ENCODE data around the gene KCNQ1.

KCNQ1 gene

DNA sequence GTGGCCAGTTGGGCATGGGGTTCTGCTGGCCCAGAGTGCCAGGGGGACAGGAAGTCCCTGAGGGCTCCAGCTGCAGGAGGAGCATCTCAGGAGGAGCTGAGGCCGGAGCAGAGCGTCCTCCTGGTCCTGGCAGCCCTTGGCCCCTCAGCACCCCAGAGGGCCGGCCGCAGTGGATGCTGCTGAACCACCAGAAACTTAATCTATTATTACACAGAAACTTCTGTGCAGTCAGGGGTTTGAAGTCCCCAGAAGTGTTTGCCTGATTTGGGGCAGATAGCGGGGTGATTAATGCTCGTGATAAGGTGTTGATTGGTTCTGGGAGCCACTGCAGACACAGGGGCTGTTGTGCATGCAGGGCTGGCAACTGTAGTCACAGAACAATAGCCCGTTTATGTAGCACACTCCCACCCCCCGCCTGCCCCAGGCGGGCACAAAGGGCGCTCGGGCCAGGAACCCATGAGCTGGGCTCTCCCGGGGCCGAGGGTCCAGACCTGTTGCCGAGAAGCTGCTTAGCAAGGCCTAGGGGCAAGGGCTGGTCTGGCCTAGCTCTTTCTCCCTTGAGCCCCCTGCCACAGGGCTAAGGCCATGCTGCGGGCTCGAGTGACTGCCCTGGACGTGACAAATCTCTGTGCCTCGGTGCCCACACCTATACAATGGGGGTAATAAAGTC, 284.0 kb downstream of the KCNQ1 start:
- DNase-seq: no peak

DNA sequence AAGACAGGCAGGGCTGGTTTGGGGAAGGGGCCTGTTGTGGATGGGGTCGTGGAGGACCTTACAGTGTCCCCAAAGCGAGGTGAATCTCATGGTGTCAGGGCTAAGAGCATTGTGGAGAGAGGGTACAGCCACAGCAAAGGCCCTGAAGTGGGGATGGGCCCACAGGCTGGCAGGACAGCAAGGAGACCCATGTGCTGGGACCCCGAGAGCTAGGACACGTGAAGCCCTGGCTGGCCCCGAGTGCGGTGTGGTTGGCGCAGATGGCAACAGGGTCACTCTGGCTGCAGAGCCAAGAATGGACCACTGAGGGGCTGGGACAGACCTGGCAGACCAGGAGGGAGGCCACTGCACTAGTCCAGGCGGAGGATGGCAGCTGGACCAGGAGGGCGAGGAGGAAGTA, 285.0 kb downstream of the KCNQ1 start:
- DNase-seq: no peak

DNA sequence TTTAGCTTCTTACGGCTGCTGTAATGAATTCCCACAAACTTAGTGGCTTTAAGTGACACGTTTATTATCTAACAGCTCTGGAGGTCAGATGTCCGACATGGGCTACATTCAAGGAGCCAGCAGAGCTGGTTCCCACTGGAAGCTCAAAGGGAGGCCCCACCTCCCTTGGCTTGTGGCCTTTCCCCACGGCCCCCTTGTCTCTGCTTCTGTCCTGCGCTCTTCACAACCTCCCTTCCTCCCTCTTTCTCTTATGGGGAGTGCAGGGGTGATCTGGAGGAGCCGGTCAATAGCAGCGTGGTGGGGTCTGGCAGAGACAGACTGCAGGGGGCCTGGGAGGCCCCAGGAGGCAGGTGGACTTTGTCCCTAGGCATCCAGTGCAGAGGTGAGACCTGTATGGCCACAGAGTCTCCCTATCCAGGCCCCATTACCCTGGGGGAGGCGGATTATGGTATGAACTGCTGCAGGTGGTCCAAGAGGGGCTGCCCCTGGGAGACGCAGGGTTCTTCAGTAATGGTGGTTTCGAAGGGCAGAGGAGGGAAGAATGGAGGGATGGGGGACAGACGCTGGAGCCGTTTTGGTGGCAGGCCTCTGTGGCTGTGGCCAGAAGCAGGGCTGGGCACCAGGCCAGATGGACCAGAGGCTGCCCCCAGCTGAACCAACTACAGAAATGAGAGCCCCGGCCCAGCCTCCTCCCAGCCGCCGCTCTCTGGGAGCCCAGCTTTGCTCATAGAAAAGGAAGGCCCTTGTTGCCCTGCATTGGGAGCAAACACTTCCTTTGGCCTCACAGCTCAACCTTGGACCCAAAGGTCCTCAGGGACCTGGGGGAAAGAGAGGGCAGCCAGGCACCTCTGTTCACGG, 285.7 kb downstream of the KCNQ1 start:
- no peak for DNase-seq

DNA sequence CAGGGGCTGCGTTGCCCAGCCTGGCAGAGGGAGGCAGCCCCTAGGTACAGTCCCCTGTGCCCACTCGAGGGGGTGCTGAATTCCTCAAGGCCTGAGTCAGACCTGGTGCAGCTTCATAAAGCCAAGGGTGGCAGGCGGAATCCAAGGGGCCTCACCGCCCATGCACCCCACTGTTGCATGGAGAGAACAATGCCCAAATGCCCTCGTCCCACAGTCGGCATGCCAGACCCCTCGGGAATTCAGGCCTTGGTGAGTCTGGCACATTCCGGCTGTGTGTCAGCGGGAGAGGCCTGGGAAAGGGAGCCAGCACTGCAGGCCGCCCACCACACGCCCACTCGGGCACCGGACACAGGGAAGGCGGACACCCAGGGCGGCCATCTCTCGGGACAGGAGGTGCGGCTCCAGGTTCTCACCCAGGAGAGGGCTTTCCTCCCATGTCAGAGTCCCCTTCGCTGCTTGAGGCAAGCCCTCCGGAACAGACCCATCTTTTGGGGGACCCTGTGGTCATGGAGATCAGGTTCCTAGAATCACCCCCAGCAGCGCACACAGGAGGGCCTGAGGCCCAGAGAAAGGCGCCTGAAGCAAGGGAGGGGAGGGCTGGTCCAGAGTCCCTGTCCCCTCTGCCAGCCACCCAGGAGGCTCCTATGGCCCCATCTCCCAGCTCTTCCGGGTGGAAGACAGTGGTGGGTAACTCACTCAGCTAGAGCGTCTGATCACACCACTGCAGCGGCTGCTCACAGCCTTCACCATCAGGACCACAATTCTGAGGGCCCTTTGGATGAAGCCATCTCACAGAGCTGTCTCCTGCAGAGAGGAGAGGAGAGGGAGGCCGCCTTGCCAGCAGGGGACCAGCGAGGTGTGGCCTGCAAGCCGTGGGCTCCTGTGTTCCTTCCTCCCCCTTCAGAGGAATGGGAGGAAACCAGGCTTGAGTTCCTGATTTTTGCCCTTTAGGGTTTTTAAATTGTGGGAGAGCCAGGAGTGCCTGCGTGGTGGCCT, 286.6 kb downstream of the KCNQ1 start:
- no peak for DNase-seq

DNA sequence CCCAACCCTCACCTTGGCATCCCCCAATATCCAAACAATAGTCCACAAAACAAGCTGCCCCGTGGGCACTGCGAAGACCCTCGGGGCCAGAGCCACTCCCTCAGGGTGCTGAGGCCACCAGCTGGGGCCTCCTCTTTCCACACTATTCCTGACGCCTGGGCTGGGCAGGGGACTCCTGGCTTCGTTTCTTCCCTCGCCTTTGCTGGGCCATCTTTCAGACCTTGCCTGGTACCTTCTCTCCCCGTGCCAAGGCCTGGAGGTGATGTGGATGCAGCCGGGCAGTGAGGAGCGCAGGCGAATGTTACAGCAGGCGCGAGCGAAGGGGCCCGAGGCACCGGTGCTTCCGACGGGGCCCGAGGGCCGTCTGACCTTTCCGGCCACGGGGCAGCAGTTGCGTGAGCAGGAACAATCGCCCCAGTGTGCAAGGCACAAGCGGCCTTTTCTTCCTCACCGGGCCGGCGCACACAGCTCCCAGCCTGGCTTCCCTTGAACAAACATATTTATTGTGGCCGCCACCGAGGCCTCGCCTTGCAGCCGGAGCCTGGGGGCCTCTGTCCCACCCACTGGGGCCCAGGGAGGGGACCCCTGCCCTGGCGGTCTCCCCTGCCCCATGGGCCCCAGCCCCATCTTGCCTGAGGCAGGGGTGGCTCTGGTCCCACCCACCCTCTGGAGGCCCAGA, 287.6 kb downstream of the KCNQ1 start:
- DNase-seq: no peak

DNA sequence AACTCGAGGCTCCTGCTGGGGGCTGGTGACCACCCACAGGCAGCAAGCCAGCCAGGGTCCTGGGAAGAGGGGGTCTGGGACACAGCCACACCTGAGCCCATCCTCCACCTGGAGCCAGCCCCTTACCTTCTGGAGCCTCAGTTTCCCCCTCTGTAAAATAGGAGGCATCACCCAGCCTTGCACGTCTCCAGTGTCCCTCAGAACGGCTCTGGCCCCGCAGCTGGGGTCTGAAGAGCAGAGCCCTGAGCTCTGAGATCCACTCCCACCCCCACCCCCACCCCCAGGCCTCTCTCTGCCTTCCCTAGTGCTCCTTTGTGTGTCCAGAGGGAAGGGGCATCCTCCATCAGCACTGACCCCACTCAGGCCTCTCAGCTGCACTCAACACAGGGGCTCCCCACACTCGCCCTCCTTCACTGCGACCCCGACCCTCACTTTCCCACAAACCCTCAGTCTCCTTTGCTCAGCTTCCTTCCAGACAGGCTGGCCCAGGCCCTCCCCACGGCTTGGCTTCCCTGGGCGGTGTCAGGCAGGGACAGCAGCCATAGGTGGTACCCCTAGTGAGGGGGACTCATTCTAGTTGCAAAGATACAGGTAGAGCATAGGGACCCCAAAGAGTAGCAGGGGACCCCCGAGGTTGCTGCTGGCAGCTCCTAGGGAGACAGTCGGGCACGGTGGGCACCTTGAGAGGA, 288.3 kb downstream of the KCNQ1 start:
- no peak for DNase-seq

DNA sequence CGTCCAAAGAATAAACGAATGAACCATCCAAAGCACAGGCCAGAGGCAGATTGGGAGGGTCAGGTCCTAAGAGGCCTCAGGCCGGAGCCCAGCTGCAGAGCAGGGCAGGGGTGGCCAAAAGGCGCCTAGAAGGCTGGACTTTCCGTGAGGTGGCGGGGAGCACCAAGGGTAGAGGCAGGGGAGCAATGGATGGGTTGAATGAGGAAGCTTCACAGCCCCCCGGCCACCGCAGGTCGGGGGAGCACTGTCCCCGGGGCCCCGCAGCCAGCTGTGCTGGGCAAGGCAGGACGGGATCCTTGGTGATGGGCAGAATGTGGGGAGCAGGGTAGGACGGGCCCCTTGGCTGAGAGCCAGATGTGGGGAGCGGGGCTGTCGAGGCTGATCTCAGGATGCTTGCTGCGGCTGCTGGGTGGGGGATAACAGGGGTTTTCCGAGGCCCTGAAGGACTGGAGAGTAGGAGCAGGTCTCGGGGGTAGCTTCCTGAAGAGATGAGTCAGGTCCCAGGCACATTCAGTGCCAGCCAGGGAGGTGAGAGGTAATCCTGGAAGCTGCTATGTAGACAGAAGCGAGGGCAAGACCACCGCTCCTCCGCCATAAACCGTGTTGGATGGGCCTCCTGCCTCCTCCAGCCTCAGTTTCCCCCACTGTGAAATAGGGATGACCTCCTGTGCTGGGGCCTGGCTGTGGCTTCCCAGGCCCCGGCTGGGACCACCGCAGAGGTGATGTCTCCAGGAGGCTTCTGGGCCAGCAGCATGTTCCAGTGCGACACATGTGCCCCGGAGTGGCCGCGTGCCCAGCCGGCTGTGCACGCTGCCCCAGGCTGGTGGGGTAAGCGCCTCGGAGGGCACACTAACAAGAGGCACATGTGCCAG, 289.6 kb downstream of the KCNQ1 start:
- no peak for DNase-seq

DNA sequence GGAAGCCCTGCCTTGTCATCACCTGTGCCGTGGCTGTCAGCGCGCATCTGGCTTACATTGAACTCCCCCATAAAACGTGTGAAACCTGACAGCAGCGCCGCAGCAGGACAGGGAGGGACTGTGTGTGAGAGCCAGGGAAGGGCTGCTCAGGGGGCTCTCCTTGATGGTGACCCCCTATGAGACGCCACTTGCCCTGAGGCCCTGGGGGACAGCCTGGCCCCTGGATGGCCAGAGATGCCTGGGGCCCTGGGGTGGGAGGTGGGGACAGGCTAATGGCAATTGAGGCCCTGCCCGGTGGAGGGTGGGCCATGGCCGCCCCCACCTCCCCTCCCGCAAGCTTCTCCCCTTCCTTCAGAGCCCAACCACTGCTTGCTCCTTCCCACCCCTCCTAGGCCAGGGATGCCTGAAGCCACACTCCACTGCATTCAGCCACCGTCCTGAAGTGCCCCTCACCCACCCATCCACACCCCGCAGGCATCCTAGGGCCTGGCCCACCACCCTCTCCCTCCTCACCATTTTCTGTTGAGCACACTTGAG, 290.3 kb downstream of the KCNQ1 start:
- DNase-seq: no peak

DNA sequence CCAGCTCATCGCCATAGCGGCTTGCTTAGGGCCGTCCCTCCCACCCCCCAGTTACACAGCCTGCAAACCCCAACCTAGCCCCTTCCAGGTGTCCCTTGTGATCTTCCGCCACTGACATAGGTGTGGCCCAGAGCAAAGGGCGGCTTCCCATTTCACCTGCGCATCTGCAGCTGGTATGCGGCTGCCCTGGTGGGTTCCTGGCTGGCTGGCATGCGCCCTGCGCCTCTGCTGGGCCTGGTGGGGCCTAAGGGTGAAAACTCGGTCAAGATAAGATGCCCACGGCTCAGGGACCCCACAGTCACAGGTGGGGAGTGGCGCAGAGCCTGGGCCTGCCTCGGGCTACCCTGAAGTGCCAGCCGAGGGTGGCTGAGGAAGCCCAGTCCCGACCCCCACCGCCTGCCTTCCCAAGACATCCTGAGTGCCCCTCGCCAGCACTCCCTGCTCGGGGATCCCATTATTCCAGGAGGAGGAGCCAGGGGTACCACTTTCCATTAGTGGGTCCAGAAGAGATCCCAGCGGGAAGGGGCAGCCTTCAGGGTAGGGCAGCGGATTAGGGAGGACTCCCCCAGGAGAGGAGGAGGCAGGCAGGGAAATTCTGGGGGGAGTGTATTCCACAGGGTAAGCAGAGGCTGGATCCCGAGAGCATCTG, 291.9 kb downstream of the KCNQ1 start:
- DNase-seq: no peak

DNA sequence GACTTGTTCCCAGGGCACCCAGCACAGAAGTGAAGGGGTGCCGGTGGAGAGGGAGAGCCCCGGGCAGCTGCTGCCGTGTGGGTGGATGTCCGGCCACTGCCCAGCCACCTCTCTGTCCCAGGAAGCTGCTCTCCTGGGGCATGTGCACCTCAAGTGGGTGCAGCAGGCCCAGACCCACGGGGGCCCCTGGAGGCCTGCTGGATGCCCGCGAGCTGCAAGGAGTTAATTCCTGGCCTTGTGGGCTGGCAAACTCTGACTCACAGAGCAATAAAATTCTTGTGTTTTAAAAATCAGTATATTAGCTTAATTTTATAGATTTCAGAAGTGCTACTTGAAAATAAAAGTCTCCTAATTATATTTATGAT, 292.4 kb downstream of the KCNQ1 start:
- DNase-seq: no peak

DNA sequence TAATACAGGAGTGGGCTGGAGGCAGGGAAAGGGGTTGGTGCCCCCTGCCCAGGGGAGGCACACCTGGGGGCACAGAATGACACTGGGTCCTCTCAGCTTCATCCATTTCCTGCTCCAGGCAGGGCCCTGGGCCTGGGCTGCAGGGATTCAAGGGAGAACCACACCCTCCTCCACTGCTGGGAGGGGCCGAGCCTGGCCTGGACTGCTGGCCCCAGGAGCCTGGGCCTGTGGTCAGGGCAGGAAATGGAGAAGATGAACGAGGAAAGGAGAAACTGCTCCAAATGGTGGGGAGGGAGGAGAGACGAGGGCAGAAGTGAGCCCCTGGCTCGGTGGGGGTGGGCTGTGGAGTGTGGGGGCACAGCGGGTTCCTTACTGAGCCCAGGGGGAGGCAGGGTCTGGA, 293.1 kb downstream of the KCNQ1 start:
- no peak for DNase-seq

DNA sequence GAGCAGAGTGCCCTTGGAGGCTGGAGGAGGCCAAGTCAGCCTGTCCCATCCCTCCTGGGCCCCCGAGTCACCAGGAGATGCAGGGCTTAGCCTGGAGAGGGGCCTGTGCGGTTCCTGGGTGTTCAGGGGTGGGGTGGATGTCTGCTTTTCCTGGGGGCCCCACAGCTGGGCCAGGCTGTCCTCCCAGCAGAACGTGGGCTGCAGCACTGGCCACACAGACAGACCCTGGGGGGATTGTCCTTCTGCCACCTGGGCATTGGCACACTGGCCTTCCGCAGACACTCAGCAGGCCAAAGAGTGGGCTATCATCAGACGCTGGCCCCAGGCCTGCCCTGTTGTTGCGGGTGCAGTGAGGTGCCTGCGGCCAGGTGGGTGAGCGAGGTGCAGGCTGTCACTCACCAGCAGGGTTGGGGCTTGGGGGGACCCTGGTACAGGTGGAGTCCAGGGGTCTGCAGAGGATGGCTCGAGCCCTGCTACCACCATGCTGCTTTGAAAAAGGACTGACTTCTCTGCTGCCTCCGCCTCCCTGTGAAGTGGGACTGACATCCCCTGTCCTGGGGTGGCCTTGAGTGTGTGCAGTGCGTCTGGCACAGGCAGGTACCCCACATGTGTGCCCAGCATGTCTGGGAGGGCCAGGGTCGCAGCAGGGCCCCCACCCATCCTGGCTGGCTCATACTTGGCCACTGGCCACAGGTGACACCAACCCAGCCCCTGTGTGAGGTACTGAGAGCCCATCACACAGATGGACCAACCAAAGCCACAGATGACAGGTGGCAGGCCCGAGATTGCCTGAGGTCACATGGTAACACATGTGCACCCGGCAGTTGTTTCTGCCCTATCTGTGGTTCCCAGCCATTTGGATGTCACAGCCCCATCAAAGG, 294.0 kb downstream of the KCNQ1 start:
- no peak for DNase-seq

DNA sequence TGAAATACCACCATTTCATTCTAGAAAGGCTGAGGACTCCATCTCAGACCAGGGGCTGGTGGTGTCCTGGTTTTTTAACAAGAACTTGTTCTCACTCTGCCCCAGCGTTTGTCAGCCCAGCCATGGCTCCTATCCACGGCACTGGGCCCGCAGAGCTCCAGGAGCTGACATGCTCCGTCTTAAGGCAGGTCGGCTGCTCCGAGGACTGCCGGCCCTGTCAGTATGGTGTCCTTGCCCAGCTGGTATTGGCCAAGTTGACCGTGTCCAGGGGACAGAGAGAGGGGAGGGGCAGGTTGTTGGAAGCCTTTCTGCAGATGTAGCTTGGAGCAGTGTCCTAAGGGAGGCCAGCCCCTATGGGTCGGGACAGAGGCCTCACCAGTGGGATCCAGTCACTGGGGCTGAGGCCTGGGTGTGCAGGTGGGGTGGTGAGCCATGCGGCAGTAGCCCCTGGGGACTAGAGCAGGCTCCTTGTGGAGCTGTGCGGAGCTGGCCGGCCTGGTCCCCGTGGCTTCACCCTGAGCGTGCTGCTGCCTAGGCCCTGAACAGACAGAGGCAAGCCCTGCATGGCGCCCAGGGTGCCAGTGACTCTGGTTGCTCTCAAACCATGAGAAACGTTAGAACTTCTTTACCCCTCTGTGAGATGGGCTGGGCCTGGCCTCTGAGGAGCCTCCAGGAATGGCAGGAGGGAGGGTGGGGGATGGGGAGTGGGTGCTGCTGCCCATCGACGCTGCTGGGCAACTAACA, 294.9 kb downstream of the KCNQ1 start:
- no peak for DNase-seq

DNA sequence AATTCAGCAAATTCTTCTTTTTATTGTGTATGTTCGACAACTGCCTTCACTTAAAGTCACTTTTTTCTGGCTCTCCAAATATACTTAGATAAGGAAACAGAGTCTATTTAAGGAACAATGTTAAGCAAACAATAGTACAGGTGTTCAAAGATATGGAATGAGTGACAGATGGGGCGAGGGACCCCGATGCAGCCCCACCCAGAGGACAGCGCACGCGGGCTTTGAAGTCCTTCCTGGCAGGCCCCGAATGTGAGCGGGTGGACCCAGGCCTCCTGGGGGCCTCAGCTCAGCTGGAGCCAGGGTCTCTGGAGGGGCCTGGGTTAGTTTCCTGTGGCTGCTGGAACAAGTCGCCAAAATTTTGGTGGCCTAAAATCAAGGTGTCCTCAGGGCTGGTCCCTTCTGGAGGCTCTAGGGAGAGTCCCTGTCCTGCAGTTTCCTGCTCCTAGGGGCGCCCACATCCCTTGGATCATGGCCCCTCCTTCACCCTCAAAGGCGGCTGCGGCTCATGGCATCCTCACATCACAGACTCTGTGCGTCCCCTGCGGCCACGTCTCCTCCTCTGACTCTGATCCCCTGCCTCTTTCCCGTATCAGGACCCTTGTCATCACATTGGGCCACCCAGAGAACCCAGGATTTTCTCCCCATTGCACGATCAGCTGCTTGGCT, 295.6 kb downstream of the KCNQ1 start:
- DNase-seq: no peak

DNA sequence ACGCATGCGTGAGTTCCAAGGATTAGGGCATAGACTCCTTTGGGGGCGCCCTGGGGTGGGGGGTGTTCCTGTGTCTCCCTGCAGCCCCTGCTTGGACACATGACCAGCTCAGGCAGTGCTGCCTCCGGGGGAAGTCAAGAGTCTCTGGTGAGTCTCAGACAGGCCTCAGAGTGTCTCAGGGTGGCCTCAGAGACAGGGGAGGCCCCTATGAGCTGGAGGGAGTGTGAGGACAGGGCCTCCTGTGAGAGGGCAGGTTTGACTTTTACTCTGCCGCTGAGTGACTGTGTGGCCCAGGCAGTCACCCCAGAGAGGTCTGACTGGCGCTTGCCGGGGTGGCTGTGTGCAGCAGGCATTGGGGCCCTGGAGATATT, 296.2 kb downstream of the KCNQ1 start:
- DNase-seq: no peak

DNA sequence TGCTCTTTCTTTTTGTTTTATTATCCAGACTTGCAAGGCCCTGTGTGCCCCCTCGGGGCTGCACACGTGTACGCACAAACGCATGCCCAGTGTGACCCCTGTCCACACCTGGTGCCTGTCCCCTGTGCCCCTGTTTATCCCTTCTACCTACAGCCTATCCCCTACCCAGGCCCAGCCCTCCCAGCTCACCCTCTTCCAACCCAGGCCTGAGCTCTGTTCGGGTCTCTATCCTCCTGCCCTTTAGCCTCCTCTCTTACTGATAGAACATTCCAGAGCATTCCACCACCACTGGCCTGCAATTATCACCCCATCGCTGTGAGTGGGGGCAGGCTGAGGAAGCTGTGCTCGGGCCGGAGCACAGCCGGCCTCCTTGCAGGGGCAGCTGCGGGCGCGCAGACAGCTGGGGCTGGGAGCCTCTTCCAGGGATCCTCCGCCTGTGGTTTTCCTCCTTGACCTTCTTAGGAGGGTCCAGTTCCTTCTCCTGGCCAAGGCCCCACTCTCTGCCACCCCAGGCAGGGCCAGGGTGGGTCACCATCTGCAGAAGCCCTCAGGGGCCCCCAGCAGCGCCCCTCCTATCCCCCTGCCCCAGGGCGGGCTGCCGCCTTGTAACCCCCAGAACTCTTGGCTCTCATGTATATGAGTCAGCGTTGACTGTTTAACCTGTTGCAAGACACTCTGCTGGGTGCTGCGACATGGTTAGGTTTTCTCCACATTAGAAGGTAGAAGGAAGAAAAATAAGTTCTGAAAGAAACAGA, 296.7 kb downstream of the KCNQ1 start:
- no peak for DNase-seq

DNA sequence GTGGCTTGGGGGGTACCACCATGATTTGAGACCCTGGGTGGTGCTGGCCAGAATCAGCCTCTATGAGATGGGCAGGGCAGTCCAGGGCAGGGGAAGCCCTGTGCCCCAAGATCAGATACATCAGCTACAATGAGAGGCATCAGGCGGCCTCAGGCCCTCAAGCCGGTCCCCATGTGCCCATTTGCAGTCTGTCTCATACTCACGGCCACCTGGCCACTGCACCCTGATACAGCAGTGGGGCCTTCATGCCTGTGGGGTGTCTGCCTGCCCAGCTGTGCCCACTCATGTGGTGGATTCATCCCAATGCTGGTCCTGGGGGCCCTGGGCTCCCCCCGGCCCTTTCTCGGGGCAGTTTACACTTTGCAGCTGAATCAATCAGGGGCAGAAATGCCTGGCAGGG, 297.4 kb downstream of the KCNQ1 start:
- no peak for DNase-seq
